HG02610 (cell line): ENCODE measurements around the gene CCDC187.

Experiments
- ATAC-seq: cut with Tn5 transposase; IDR thresholded peaks from one replicate; pipeline ENCODE4 v1.9.1; 2021; ENCODE audit warnings: mild to moderate bottlenecking, moderate library complexity; ENCODE audit not compliant: unreplicated experiment

Gene CCDC187

GRCh38 chr9:136286987-136287379, 16.9 kb downstream of the CCDC187 start:
- no peak for ATAC-seq

DNA sequence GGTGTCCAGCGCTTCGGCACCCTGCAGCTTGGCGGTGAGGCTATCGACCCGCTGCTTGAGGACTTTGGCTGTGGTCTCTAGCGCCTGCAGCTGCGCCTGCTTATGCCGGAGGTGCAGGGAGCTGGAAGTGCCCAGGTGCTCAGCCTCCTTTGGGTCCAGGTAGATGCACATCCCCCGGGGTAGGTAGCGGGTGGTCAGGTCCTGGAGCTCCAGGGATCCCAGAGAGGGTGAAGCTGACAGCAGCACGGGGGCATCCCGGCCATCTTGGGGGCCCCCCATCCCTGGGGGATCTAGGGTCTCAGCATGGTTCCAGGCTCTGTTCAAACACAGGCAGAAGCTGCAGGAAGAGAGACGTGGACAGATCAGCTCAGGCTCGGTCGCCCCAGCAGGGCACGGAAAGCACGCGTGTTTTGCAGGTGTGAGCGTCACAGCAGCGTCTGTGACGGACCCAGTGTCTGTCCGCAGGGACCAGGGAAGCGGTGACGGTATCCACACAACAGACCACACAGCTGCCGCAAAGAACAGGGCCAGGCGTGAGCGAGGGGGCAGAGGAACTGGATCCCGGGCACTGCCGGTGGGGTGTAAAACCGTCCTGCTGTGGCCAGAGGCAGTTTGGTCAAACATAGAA, 17.4 kb downstream of the CCDC187 start:
- no peak for ATAC-seq

DNA sequence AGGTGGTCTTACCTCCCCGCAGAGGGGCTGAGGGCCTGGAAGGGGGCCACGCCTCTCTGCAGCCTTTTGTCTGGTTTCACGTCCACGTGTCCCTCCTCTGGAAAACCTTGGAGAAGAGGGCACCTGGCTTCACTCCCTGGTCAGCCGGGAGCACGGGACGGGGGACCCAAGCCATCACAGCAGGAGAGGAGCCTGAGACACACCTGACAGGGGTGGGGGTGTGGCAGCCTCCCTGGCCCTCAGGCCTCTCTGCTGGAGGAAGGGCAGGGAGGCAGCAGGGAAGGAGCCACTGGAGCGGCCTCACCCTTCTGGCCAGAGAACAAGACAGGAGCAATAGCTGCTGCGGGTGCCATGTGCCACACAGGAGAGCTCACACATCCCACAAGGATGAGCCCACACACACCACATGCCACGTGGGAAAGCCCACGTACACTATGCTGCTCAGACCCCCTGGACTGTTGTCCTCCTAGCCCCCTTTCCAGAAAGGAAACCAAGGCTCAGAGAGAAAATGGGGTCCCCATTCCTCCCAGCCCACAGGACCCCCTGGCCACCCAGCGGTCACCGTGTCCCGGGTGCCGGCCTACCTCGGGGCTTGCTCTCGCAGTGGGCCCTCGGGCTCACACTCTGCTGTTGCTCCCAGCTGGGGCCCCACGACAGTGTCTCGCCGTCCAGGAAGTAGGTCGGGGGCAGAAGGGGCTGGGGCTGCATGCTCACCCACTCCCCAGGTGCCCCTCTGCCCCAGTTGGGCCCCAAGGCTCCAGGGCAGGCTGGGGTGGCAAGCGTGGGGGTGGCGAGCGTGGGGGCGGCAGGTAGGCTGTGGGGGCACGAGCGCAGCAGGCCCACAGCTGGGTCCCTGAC, 18.2 kb downstream of the CCDC187 start:
- ATAC-seq: no peak

DNA sequence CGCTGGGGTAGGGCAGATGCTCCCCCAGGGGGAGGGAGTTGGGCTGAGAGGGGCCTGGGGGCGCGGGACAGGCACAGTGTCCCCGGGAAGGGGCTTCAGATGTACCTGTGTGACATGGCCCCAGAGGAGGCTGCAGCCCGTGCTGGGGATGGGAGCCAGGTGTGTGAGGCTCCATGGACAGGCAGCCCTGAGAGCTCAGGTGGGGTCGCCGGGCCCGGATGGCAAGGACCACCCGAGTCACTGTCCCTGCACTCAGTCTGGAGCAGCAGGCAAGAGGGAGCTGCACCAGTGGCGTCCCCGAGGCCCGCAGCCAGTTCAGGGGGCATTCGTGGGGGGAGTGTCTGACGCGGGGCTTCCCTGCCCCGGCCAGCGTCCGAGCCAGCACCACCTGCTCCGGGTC, 18.9 kb downstream of the CCDC187 start:
- ATAC-seq: no peak

GRCh38 chr9:136284311-136284710, 19.6 kb downstream of the CCDC187 start:
- ATAC-seq: no peak

DNA sequence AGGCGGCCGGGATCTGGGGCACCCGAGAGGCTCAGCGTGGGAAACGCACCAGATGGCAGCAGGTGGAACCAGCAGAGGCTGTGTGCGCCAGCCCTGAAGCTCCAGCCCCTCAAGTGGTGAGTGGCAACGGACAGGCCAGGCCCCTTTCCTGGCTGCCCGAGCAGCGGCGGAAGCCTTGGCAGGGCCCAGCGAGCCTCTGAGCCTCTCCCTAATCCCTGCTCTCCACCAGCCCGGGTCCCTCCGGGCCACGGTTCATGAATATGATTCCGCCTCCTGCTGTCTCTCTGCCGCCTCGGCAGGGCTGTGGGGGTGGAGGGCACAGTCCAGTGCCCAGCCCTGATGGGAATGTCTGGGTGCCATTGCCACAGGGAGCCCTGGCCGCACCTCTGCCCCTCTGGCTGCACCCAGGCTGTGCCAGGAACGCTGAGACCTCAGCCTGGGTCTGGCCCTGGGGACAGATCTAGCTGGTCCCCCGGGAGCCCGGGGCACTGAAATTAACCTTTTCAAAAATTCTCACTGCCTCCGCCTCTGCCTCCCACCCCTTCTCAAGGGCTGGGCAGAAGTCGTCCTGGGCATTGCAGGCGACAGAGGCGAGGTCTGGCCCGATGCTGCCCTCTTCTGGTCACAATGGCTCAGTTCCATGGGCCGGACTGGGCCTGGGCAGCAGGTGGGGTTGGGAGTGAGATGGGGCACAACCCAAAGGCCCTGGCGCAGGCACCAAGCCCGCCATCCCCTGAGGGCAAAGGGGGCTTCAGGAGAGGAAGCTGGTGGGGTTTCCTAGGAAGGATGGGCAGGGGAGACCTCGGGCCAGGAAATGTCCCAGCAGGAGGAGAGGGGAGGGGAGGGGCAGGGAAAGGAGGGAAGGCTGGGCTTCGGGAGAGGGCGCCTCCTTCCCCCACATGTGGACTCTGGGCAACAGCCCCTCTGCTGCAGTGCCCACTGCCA, 20.3 kb downstream of the CCDC187 start:
- ATAC-seq: peak; percentile 50

DNA sequence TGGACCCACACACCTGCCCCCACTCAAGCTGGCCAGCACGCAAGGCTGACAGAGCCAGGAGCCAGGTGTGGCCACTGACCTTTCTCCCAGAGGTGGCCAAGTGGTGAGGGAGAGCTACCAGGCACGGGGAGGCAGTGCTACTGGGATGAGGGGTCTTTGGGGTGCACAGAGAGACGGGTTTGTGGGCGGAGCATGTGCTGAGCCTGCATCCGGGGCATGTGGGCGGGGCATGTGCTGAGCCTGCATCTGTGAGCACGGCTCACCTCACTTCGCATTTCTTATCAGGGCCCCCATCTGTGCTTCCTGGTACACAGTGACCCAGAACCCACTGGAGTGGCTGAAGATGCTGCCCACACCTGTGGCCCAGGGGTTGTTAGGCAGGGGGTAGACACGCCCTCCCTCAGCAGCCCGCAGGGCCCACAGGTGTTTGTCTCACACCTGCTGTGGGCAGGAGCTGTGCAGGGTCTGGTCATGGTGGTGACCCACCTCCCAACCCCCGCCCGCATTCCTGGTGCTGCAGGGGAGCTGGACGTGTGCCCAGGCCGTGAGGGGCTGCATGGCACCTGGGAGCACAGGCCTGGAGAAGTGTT, 21.5 kb downstream of the CCDC187 start:
- ATAC-seq: no peak

DNA sequence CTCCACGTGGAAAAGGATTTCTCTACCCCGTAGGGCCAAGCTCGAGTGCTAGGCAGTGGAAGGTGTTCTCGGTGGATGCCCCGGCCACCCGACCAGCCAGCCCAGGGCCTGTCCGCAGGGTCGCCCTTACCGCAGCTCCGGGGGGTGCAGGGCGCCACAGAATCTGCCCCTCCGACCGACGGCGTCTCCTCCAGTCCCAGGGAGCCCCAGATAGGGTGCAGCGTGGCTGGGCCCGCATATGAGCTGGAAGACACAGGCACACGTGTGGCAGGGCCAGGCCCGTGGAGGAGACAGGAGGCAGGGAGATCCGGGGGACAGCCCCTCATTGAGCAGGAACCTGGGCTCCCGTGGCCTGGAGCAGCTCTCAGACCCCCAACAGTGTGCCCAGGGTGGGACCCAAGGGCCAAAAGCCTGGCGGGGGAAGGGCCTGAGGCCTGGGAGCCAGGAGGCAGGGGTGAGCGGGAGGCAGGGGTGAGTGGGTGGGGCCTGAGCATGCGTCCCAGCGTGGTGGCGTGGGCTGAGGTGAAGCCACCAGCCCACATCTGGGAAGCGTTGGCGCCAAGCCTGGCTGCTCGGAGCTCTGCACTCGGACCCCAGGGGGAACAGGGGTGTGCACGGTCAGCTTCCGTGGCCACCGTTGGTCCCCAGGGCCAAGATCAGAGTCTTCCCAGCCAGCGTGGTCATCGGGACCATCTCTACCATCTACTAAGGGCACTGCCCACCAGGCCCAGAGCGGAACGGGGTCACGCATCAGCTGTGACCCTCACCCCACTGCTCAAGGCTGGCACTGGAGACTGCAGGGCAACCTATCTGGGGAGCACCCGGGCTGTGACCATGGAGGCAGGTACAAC, 22.2 kb downstream of the CCDC187 start:
- no peak for ATAC-seq

DNA sequence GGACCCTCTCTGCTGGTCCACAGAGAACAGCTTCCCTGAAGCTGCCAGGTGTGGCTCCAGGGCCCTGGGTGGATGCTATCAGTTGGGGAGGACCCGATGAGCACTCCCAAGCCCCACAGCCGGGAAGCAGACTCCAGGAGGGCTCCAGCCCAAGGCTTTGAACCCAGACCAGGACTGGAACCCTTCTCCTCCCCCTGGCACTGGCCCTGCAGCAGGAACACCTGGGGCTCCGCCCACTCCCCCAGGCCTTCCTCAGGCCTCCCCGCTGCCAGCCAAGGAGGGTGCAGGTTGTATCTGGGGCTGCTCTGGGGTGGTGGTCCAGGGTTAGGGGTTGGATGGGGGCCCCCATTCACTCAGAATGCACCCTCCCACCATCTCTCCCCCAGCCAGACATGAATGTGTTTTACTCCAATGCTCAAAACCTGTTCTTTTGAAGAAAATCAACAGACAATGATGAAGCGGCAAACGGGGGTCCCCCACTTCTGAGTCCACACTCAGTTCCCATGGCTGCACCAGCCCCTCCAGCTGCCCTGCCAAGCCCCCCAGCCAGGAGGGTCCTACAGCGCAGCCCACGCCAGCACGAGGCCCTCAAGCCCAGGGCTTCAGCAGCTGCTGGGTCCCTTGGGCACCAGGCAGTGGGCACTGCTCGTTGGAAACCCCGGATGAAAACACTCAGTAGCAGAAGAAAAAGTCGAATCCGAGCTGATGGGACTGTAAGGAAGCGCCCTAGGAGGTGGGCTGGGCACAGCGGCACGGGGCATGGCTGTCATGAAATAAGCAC, 23.2 kb downstream of the CCDC187 start:
- ATAC-seq: no peak

DNA sequence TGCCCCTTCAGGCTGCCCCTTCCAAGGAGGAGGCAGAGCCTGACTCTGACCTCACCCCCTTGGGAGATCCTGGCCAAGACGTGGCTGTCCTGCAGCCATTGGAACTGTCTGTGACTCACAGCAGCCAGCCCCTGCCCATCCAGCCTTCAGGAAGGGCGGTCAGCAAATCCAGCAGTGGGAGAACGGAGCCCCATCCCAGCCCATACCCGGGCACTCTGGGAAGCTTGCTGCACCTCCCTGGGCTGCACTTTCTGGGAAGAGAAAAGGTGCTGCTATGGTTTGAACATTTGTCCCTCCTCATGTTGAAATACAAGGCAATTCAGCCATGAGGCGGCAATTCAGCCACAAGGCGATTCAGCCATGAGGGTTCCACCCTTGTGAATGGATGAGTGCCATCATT, 24.4 kb downstream of the CCDC187 start:
- ATAC-seq: no peak

GRCh38 chr9:136278894-136279293, 25.0 kb downstream of the CCDC187 start:
- ATAC-seq: no peak

GRCh38 chr9:136278221-136278620, 25.7 kb downstream of the CCDC187 start:
- no peak for ATAC-seq

GRCh38 chr9:136277746-136278145, 26.1 kb downstream of the CCDC187 start:
- no peak for ATAC-seq

DNA sequence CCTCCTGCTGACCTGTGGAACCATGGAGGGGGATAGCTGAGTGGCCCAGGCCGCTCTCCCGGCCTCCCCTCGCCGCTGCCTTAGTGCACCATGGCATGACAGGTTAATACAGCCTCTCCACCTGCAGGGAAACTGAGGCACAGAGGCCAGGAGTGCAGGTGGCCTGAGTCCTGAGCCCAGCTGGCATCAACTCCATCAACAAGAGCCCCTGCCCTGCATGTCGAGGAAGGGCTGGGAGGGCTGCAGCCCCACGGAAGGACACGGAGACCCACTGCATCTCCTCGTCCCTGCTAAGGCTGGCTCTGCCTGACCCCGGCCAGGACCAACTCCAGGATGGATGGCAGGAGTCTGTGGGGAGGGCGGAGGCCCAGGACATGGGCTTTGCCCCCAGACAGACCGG, 27.2 kb downstream of the CCDC187 start:
- ATAC-seq: no peak

DNA sequence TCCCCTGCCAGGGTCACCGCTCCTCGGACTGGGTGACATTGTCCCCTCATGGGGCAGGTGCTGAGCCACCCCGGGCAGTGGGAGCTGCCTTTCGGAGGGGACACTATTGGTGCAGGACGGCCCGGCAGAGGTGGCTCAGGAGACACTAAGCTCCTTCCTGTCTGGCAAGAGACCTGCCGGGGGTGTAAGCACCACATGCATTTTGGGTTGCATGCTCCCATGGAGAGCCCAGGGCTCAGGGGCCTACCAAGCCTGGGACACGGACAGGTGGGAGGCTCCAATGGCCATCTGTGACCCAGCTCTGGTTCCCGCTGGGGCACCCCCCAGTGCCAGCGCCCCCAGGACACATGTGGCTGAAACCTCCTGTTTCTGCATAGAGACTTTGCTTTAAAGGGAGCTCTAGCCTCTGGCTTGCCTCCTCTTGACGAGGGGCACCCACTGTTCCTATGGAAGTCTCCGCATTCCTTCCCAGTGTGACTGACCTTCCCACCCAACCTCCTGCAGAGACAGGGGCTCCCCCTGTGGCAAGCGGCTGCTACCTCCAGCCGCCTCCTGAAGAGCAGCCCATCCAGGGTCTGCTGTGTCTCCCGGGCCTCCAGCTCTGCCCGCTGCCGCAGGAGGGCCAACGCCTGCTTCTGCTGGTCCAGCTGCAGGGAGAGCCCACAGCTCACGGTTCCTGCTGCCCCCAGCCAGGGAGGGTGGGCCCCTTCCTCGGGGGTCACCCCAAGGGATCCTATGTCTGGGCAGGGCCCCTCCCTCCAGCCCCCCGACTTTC, 28.1 kb downstream of the CCDC187 start:
- ATAC-seq: no peak

GRCh38 chr9:136274786-136275654, 28.9 kb downstream of the CCDC187 start:
- no peak for ATAC-seq

DNA sequence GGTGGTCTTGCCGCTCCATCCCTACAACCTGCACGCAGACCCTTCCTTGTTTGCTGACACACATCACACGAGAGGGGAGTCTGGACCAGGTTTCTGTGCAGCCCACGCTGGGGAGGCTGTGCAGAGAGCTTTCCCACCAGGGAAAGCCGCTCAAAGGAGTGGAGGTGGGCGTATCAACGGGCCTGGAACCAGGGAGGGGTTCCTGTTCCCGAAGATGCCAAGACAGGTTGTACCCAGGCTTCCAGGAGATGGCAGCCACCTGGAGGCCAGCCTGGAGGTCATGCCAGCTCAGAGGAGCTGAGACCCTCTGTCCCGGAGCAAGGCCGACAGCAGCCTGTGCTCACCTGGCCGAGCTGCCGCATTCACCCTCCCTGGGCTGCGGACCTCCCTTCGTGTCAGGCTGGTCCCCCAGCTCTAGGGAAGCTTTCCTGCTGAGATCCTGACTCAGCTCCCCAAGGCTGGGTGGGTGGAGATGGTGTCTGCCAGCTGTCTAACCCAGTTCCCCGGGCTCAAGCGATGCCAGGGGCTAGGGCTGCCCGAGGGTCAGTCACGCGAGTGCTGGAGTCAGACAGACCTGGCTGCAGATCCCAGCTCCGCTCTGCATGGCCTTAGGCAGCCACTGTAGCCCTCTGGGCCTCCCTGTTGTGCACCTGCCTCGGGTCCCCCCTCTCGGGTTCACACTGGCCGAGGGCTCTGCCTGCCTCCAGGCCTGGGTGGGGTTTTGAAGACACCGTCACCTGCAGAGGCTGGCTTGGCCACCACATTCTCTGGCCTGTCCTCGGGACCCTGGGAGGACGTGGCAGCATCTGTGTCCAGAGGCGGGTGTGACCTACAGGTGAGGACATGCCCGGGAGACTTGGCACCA, 29.7 kb downstream of the CCDC187 start:
- ATAC-seq: no peak
